Fibroblast of peridontal ligament (primary cell): ENCODE results near the gene ADCY1.
"Not testable (repeated sequence)": the region's sequence is repeated elsewhere in the genome, so short reads cannot be mapped to it uniquely, and the experiment has no call there.

ENCODE experiments used
- DNase-seq: peaks from one replicate; pipeline ENCODE4 v3.0.0-alpha.2; 2010; ENCODE audit errors: extremely low read depth

ADCY1 gene

DNA sequence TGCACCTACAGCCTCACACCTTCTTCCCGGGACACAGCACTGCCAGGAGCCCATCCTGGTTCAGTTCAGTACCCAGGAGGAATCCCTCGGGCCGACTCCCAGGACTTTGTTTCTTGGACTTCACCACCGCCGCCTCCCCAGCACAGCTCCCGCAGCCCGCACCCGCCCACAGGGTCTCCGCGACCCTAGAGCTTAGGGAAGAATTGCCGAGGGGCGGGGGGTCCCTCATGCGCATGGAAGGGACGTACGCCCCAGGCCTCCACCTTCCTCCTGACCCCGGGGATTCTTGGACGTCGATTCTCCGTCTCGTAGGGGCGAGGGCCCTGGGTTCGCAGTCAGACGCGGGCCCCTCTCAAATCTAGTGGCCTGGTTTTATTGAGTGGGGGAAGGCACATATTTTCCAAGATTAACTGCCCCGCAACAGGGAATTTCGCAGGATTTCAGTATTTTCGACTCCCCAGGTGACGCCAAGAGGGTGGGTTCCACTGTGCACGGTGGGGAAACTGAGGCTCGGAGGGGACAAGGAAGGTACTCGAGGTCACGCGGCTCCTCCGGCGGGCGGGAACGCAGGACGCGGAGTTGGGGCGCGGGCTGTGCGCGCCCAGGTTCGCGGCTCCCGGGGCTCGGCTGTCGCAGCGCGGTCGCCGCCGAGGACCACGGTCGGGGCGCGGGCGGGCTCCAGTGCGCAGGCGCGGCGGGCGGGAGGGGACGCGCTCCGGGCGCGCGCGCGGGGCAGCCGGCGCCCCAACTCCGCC lies at the start of gene ADCY1:
Gene ADCY1, plus strand, starts transcription at position 708 of the 755 bp plus-strand sequence. CDS start 176 bp downstream, outside the sequence.
- DNase-seq, result no peak

DNA sequence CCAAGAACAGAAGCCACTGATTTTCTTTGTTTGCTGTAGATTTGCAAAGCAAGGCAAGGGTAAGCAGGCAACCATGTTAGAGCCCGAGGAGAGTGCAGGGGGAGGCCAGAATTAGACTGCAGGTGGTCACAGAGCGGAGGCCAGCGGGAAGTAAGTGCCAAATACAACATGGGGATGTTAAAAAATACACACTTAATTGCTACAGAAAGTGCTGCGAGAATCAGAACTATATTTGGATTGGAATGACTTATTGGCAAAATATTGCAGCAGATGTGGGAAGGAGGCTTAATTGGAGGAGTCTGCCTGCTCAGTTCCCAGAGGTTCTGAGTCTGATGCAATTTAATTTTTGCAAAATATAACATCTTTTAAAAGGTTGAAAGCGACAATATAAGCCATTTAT lies 49.7 kb upstream of the ADCY1 start:
- no peak for DNase-seq

DNA sequence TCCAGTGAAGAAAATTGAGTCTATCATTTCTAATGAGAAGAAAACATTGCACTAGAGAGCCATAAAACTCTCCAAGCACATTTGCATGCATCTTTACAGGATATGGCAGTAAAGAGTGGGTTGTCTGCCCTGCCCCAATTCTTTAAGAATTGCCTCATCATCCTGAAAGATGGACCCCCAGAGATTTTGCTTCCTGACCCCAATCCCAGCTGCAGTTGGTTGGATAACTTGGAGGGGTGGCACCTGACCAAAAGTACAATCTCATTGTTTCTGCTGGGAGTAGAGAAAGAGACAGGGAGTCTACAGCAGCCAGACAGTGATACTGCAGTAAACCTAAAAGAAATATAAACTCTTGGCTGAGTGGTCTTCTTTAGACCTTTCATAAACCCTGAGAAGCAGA lies 49.1 kb upstream of the ADCY1 start:
- DNase-seq, result no peak

DNA sequence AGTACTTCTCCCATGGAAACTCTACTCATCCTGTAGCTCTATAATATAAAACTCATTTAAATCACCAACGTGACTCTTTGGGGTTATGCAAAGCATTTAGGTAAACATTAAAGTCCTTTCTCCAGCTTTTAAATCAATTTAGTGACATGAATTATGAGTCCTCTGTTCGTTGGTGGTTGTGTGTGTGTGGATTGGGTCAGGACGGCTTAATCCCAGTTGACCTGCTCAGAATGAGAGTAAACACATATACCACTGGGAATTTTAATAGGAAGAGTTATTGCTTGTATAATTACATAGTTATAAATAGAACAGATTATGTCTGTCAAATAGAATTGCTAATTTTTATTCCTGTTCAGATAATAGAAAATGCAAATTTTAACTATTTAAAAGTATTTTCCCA lies 30.7 kb upstream of the ADCY1 start:
- DNase-seq, result no peak

DNA sequence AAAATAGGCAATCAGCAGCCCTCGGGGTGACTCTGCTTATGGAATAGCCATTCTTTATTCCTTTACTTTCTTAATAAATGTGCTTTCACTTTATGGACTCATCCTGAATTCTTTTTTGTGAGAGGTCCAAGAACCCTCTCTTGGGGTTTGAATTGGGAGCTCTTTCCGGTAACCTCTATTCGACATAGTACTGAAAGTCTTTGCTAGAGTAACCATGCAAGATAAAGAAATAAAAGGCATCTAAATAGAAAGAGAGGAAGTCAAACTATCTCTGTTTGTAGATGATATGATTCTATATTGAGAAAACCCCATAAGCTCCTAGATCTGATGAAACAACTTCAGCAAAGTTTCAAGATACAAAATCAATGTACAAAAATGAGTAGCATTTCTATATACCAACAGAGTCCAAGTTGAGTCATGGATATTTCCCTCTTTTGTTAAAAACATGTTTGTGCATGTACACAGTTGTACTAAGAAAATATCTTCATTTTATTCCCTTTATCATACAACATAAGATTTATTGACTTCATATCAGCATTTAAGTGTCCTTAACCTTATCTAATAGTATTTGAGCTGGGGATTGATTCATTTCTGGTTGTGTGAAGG lies 29.0 kb upstream of the ADCY1 start:
- DNase-seq, result not testable (repeated sequence)

DNA sequence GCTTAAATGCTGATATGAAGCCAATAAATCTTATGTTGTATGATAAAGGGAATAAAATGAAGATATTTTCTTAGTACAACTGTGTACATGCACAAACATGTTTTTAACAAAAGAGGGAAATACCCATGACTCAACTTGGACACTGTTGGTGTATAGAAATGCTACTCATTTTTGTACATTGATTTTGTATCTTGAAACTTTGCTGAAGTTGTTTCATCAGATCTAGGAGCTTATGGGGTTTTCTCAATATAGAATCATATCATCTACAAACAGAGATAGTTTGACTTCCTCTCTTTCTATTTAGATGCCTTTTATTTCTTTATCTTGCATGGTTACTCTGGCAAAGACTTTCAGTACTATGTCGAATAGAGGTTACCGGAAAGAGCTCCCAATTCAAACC lies 25.3 kb upstream of the ADCY1 start:
- DNase-seq, result not testable (repeated sequence)

DNA sequence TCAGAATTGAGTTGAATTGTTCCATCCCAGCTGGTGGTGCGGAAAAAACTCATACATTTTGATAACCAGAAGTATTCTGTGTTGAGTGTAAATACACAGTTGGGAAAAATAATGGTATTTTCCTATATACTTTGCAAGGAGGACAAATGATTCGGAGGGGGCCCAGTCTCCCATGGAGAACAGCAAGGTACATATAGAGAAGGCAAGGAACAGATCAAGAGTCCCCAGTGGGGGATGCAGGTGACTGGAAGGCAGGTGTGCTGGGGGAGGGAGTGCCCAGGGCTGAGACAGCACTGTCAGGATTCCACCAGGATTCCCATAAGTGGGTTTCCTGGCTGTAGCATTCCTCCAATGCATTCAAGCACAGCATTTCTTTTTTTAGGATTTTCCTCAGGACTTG lies 10.8 kb upstream of the ADCY1 start:
- no peak for DNase-seq

DNA sequence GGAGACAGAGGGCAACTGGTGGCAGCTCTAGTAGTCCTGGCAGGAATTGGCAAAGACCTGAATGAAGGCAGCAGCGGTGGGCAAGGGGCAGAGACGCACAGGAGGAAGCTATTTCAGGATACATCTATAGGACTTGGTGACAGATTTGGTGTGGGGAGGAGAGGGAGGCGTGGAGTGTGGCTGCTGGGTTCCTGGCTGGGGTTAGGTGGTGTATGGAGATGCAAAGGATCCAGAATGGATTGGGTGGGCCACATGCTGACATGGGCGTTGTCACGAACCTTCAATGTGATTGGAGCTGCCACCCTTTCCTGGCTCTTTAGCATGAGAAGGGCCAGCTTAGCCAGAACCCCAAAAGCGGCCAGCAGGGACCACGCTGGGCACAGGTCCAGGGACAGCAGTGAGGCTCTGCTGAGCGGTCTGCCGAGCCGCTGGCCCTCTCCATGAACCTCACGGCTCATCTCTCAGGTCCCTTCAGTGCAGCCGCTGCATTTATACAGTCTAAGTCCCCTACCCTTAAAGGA lies 10.2 kb upstream of the ADCY1 start:
- DNase-seq, result no peak

DNA sequence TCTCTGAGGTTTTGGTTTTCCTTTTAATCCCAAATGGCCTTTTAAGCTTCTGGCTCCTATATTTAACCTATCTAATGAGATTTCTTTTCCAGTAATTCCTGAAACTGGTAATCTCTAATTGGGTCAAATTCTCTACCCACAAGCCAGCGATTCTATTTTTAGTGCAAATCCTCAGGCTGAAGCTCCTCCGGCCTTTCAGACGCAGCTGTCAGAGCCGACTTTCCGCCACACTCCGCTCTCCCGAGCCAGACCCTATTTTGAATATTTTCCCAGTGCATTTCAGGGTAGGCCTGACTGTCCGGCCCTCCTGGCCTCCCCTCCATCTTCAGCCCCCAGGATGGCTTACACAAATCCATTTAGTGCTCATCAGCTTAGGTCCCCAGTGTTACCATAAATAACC lies 9.7 kb upstream of the ADCY1 start:
- no peak for DNase-seq

DNA sequence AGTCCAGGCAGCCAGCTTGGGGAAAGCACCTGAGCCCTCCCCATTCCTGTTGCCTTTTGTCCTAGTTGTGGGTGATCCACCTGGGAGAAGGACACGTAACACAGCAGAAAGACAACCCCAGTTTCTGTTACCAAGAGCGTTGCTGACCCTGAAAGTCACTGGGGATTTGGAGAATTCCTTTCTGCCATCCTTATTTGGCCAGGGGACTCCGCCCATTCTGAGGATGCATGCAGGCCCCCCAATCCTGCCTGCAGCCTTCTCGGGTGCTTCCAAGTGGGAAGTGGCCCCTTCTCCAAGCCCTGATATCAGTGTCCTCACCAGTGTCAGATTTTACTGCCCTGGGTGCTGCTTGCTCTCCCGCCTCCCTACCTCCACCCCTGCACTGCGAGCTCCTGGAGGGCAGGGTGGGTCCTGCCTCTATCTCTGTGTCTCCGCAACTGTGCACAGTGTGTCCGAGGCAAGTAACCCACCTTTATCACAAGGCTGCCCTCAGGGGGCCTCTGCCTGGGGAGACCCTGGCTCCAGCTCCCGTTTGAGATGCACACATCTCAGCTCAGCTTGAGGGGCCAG lies 9.2 kb upstream of the ADCY1 start:
- no peak for DNase-seq

DNA sequence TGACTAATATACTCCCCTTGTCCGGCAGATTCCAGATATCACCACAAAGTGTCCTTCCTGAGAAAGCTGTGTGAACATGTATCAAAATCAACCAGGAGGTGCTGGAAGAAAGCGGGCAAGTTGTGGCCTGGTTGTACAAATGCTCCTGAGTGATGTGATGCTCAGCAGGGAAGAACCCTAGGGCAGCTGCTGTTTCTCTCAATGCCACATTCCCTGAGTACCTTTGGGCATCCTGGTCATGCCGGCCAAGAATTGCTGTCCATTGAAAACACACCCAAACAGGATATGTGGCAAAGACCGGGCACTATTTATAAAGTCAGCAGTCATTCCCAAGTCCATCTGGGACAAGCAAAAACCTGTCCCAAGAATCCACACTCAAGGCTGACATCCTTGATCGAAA lies 7.8 kb upstream of the ADCY1 start:
- DNase-seq, result no peak

DNA sequence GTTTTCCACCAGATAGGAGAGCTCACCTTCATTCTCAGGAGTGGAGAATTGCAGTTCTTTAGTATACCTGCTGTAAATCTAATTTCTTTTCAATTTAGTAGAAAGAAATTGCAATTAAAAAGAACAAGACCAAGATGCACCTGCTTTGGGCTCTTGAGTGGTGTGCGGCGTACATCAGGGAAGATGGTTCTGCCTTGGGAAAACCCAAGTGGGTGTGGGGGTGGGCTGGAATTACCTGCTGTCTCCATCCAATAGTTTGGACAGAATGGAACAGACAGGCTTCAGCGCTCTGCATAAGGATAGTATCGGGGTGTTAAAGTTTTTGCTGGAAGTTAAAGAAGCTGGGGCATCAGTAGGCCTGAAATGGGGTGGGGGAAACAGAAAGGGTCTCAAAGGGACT lies 7.2 kb upstream of the ADCY1 start:
- no peak for DNase-seq

DNA sequence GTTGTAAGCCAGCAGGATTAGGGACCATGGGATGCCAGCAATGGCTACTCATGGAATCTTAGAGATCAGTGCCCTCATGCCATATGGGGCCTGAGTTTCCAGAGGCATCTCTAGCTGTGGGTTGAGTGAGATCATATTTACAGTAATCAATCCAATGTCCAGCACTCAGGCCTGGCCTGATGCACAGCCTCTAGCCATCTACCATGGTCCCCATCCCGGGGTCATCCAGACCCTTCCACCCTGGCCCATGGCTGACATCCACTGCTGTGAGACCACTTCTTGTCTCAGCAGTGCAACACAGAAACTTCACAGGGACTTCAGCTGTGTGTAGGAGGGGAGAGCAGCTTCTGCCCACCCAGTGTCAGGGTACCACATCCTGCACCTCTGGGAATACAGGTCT lies 6.5 kb upstream of the ADCY1 start:
- DNase-seq, result no peak

DNA sequence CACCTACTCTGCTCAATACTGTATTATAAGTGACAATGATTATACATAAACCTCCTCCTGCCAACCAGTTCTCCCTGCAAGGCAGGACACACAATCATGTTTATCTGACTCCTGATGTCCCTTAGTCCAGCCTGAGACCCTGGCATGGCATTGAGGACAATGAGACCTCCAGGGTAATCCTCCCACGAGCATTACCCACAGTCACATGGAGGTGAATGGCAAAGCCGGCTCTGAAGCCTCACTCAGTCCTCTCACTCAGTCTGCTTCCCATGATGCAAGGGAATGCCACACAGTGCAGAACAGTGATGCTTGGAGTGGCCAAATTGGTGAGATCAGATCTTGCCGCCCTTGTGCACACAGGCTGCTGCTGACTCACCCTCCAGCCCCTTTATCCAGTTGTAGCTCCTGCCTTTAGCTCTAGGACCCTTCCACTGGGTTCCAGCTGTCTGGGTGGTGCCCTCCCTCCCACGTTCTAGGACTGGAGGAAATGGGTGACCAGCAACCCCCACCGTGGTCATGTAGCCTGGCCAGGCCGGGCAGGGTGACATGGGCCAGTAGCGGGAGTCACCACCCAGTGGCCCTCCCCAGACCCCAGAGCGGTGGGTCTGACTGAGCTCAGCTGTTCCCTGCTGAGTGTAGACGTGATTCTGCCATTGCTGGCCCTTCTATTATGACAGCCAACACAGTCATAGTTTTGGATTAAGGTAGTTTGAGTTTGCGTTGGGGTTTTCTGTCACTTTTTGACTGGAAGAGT lies 5.5 kb upstream of the ADCY1 start:
- no peak for DNase-seq

DNA sequence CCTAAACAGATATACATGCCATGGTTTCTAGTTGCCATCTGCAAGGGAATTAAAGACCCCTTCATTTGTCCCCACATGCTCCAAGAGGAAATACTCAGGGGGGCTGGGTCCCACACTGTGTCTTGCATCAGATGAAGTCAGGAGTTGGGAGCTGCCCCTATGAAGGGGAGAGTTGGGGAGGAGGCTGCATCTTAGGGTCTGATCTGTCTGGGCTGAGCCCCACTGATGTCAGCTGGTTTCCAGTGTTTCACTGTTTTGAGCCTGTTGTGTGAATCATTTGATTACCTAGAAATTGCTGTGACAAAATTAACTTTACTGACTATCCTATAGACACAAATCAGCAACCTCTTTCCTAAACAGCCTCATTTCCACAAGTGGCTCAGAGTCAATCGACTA lies 4.9 kb upstream of the ADCY1 start:
- DNase-seq, result no peak

DNA sequence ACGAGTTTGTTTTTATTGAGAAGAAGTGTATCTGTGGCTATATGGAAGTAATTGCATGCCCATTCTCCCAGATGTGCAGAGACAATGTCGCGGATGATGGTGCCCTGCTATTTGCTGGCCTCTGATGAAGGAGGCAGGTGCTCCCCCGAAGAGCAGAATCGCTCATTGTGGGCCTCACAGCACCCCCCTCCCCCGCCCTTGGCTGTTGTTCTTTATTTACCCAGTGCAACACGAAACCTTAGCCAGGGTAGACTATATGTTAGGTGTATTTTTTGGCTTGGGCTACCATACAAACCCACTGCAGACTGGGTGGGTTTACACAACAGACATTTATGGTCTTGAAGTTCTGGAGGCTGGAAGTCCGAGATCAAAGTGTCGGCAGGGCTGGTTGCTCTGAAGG lies 3.4 kb upstream of the ADCY1 start:
- no peak for DNase-seq

DNA sequence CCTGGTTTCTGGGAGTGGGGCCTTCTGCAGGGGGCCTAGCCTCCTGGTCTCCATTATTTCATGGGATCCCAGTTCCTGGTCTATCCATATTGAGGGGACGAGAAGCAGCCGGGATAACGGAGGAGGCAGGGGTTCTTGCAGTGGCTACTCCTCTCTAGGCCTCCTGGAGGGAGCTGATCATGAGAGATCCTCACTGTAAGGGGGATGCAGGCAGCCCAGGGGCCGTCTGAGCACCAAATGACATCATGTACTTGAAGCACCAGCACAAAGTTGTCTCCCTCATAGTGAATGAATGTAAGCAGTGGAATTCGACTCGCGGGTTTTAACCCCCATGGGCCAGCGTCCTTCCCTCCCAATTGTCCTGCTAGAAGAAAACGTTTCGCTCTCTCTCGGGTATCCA lies 964 bp upstream of the ADCY1 start:
- no peak for DNase-seq

DNA sequence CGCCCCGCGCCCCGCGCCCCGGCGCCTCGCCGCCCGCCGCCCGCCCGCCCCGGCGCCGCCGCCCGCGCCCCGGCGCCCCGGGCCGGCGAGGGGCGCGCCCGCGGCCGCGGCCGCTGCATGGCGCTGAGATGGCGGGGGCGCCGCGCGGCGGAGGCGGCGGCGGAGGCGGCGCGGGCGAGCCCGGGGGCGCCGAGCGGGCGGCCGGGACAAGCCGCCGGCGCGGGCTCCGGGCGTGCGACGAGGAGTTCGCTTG lies 174 bp downstream of the ADCY1 start:
- no peak for DNase-seq

DNA sequence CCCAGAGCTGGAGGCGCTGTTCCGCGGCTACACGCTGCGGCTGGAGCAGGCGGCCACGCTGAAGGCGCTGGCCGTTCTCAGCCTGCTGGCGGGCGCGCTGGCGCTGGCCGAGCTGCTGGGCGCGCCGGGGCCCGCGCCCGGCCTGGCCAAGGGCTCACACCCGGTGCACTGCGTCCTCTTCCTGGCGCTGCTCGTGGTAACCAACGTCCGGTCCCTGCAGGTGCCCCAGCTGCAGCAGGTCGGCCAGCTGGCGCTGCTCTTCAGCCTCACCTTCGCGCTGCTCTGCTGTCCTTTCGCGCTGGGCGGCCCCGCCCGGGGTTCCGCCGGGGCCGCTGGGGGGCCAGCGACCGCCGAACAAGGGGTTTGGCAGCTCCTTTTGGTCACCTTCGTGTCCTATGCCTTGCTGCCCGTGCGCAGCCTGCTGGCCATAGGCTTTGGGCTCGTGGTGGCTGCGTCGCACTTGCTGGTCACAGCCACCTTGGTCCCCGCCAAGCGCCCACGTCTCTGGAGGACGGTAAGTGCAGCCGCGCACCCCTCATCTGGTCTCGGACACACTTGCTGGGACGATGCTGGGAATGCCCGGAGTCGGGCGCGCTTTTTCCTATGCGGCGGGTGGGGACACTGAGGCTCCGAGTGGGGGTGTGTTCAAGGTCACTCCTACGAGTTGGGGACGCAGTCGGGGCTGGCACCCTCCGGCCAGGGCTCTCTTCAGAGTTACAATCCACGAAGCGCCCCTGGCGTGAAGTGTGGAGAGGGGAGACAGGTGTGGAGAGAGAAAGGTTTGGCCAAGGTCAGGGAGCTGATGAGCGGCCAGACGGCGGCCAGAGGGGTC lies 717 bp downstream of the ADCY1 start:
- peak; percentile 28 for DNase-seq

DNA sequence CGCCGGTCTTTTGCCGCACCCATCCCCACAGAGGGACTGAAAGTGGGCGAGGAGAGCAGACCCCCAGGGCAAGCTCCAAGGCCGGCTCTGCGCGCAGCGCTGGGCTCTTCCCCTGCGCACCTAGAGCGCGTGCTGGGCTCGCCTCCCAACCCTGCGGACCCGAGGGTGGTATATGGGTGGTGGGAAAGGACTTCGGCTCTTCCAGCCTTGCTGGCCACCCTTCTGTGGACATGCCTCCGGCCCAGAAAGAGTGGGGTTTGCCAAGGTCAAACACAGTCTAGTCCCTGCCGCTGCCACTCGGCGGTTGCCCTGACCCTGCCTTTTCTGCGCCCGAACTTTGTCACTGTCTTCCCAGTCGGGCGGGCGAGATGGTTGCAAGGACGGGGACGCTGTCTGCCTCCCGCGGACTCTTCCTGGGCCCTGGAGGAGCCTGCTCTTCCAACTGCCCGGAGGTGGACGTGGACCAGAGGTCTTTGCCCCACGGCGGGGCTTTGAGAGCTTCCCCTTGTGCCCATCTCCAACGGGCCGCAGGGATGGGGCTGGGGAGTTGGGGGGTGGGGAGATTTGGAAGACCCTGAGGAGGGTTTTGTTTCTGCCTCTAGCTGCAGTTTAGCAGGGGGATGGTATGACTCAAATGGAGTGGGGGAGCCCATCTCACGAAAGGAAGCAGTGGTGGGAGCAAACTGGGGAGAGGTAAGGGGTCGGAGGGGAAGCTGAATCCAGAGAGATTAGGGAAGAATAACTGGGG lies 1.5 kb downstream of the ADCY1 start:
- DNase-seq, result no peak

DNA sequence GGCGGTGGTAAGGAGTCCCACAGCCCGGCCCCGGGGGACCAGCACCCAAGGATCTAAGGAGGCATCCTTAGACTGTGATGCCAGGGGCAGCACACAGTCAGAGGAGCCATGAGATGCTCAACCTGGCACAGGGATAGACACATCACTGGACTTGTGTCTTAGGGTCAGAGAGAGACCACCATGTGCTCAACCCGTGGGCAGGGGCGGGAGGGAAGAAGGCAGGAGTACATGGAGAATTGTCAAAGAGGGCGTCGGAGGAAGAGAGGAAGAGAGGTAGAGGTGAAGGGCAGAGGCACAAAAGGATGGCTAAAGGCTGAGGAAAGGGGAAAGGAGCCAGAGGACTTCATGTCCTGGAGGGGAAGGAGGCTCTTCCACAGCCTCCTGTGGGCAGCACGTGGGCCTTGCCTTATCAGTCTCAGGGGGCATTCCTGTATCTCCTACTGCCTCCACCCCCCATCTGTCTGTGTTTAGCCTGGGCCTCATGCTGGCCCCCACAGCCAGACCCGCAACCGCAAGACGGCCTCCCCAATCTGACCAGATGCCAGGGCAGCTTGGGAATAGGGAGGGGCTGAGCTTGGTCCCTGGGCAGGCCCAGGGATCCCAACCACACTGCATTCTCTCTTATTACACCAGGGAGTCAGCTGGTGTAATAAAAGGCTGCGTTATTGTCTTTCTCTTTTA lies 2.2 kb downstream of the ADCY1 start:
- DNase-seq, result no peak
